Retinal pigment epithelial cell (primary cell): Measurements from ENCODE around the gene FOXP4.

Experiments used
- DNase-seq: peaks from one replicate; pipeline ENCODE4 v3.0.0-alpha.2; 2010; ENCODE audit warnings: low read depth
- H3K4me3 ChIP-seq: 2 replicates; pipeline ENCODE4 v1.5.1; 2011; ENCODE audit warnings: mild to moderate bottlenecking, low read length, control low read depth, moderate library complexity
- CTCF ChIP-seq: conservative IDR thresholded peaks from 2 replicates; pipeline ENCODE4 v1.5.1; 2011; ENCODE audit warnings: low read depth, low read length, control low read depth, inconsistent platforms

The FOXP4 gene

GRCh38 chr6:41580690-41581089 is 34.5 kb downstream of the FOXP4 start:
- TF ChIP-seq CTCF: no peak
- no peak overlapping the region for H3K4me3 ChIP-seq
- no peak for DNase-seq

- no peak overlapping the region for H3K4me3 ChIP-seq
- no peak for TF ChIP-seq CTCF
- DNase-seq: peak; percentile 93
Measured at GRCh38 chr6:41581381-41581991, 35.3 kb downstream of the FOXP4 start.

DNA sequence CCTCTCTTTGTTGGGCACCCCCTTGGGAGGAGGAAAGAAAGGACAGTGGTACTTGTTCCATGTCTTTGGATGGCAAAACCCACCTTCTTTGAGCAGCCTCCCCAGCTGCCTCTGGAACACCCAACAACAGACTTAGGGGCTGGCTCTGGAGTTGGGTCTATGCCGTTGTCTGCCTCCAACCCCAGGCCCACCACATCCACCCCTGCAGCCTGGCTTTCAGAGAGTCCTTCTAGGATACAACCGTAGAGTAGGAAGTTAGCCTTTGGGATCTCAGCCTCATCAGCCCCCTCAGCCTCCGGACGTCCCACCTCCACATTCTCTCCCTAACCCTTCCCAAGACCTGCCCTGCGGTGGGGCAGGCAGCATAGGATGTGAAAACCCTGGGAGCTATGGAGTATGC is 36.4 kb downstream of the FOXP4 start:
- H3K4me3 ChIP-seq: no peak overlapping the region
- TF ChIP-seq CTCF: no peak
- no peak for DNase-seq

GRCh38 chr6:41583565-41583964 is 37.4 kb downstream of the FOXP4 start:
- no peak overlapping the region for H3K4me3 ChIP-seq
- no peak for DNase-seq
- no peak for TF ChIP-seq CTCF

DNA sequence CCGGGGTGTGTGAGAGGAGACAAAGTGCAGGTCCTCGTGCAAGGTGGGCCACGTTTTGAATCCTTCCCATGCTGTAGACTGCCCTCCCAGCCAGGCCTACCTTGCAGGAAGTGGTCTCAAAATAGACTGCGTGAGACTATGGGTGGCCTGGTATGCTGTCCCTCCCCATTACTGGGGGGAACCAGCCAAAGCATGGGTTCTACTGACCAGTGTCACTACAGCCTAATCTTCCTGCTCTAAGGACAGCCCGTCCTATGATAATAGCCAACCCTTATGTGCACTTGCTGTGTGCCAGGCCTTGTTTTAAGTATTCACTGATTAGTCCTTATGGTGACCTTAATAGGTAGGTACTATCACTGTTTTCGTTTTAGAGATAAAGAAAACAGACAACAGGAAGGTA is 38.0 kb downstream of the FOXP4 start:
- no peak overlapping the region for H3K4me3 ChIP-seq
- TF ChIP-seq CTCF: no peak
- no peak for DNase-seq

- no peak for DNase-seq
- H3K4me3 ChIP-seq: no peak overlapping the region
- TF ChIP-seq CTCF: no peak
Measured at GRCh38 chr6:41584668-41585205, 38.6 kb downstream of the FOXP4 start.

- DNase-seq: no peak
- TF ChIP-seq CTCF: no peak
- H3K4me3 ChIP-seq: no peak overlapping the region
Measured at GRCh38 chr6:41585605-41586004, 39.4 kb downstream of the FOXP4 start.
